Esophagus squamous epithelium (tissue), 5 donors: Measurements from ENCODE around the gene STAC3. TPM values are rescaled to one million over a fixed set of nuclear protein-coding genes. Genes with fewer than 3 reads are reported as not detected.

Source experiments
- DNase-seq: peaks from one replicate; lab custom pipeline; 2025; lab: John Stamatoyannopoulos, UW
- H3K27ac ChIP-seq, 4 donors: fragments of 200-600 bp; sonication (generic); one replicate each; pipeline ENCODE4 v1.5.1; 2016 to 2019; ENCODE audit warnings: mild to moderate bottlenecking in 1 of 4
- H3K27me3 ChIP-seq, 4 donors: fragments of 200-600 bp; sonication (generic); 1 replicate in 3 of 4; 2 replicates in 1 of 4; pipeline versions ENCODE4 v1.5.1 to v1.6.0; 2017 to 2021; ENCODE audit warnings: antibody characterized with exemption in 1 of 4
- H3K36me3 ChIP-seq, 3 donors: fragments of 200-600 bp; sonication (generic); one replicate each; pipeline ENCODE4 v1.5.1; 2016 to 2019
- H3K4me1 ChIP-seq, 3 donors: fragments of 200-600 bp; sonication (generic); one replicate each; pipeline ENCODE4 v1.5.1; 2017 to 2019
- H3K4me3 ChIP-seq, 4 donors: fragments of 200-600 bp; sonication (generic); 1 replicate in 3 of 4; 2 replicates in 1 of 4; pipeline ENCODE4 v1.5.1; 2016 to 2019; ENCODE audit warnings: mild to moderate bottlenecking in 2 of 4, moderate library complexity in 1 of 4
- H3K9me3 ChIP-seq, 3 donors: fragments of 200-600 bp; sonication (generic); one replicate each; pipeline ENCODE4 v1.5.1; 2016 to 2019
- CTCF ChIP-seq, 6 experiments: fragments of 450-650 bp in 4 of 6; fragments of 200-600 bp in 2 of 6; sonication (generic) in 2 of 6; IDR thresholded peaks; one replicate each; pipeline ENCODE4 v1.5.1; 2016 to 2019; ENCODE audit warnings: antibody characterized with exemption in 6 of 6, mild to moderate bottlenecking in 4 of 6, moderate library complexity in 4 of 6
- POLR2A ChIP-seq, 4 donors: fragments of 450-650 bp; IDR thresholded peaks; one replicate each; pipeline ENCODE4 v1.6.1; 2017; ENCODE audit warnings: antibody characterized with exemption in 4 of 4, mild to moderate bottlenecking in 4 of 4, moderate library complexity in 3 of 4
- WGBS, 2 donors: methylation state at CpG; one replicate each; pipeline ENCODE4 v1.1.5; 2018; 5-methylcytosine and 5-hydroxymethylcytosine counted together
- intact Hi-C: fragments of 100-400 bp; cut with DNase I; formaldehyde crosslinking; loops from one replicate; pipeline ENCODE4 v1.15.0; 2022
- total RNA-seq, 4 donors: library from RNA; depleted of rRNA; stranded (reverse); fragments of >200 nt; gene quantifications; one replicate each; pipeline ENCODE4 v1.1.0, GENCODE V29; 2016
- donor health status: DM: yes; HTN: yes; CAD: no.

STAC3 gene
- total RNA-seq, 4 donors from 2014 or later = 0.29 to 0.95 (median 0.47) TPM

GRCh38 chr12:57270966-57271470, 20.0 kb upstream of the STAC3 start:
- no peak overlapping the region for H3K4me3 ChIP-seq
- no peak overlapping the region for H3K27ac ChIP-seq
- H3K9me3 ChIP-seq = no peaks in the 10 kb centered on the region
- peaks cover 5 to 98% (median 13%) of the 10 kb centered on the region in 3 donors for H3K36me3 ChIP-seq
- intact Hi-C loops = no loop called here
- no peaks in the 10 kb centered on the region for H3K4me1 ChIP-seq
- TF ChIP-seq POLR2A (IDR thresholded peaks at IDR 0.05) (no peak), CTCF (IDR thresholded peaks at IDR 0.05) (no peak)
- DNase-seq = no peak
- WGBS, 2 donors = 90% methylated on average over 1 of the region's 1 CpG; no CpG with 5 or more reads in 1 of the 2 donors
- no peaks in the 10 kb centered on the region for H3K27me3 ChIP-seq

- TF ChIP-seq CTCF (IDR thresholded peaks at IDR 0.05) (no peak), POLR2A (IDR thresholded peaks at IDR 0.05) (no peak)
- DNase-seq = no peak
These were observed 17.3 kb upstream of the STAC3 start for GRCh38 chr12:57268264-57268663.

GRCh38 chr12:57266681-57267080, 15.7 kb upstream of the STAC3 start:
- no peak overlapping the region for H3K27ac ChIP-seq
- DNase-seq = no peak
- peaks cover 5 to 94% (median 13%) of the 10 kb centered on the region in 3 donors for H3K36me3 ChIP-seq
- H3K4me3 ChIP-seq = no peak overlapping the region
- no peaks in the 10 kb centered on the region for H3K27me3 ChIP-seq
- no peaks in the 10 kb centered on the region for H3K9me3 ChIP-seq
- no peaks in the 10 kb centered on the region for H3K4me1 ChIP-seq
- TF ChIP-seq POLR2A (IDR thresholded peaks at IDR 0.05) (no peak), CTCF (IDR thresholded peaks at IDR 0.05) (no peak)
- intact Hi-C loops = loop anchor here (5.0 kb wide), 1 partner anchor 186 kb away; no protein-coding TSS in a partner anchor

More at GRCh38 chr12:57268264-57268663, 17.3 kb upstream of the STAC3 start:
- Histone ChIP-seq H3K27ac (no peak overlapping the region), H3K27me3 (no peaks in the 10 kb centered on the region), H3K9me3 (no peaks in the 10 kb centered on the region), H3K4me3 (no peak overlapping the region), H3K36me3 (peaks cover 5 to 94% (median 13%) of the 10 kb centered on the region in 3 donors), H3K4me1 (no peaks in the 10 kb centered on the region)
- intact Hi-C loops = loop anchor here (5.0 kb wide), 1 partner anchor 184 kb away; no protein-coding TSS in a partner anchor
- WGBS, 2 donors = 73 to 88% methylated on average over 4 to 7 of the region's 7 CpGs

- no peaks in the 10 kb centered on the region for H3K4me1 ChIP-seq
- no peak overlapping the region for H3K27ac ChIP-seq
- H3K9me3 ChIP-seq = no peaks in the 10 kb centered on the region
- intact Hi-C loops = no loop called here
- no peaks in the 10 kb centered on the region for H3K27me3 ChIP-seq
- TF ChIP-seq POLR2A (IDR thresholded peaks at IDR 0.05) (no peak), CTCF (IDR thresholded peaks at IDR 0.05) (no peak)
- H3K36me3 ChIP-seq = peaks cover 6 to 94% (median 11%) of the 10 kb centered on the region in 3 donors
- no peak overlapping the region for H3K4me3 ChIP-seq
- no peak for DNase-seq
- 86 to 100% methylated on average over 2 of the region's 2 CpGs for WGBS, 2 donors
These were observed 12.1 kb upstream of the STAC3 start for GRCh38 chr12:57263096-57263495.

GRCh38 chr12:57262126-57262822, 11.3 kb upstream of the STAC3 start:
- no peak overlapping the region for H3K27ac ChIP-seq
- DNase-seq = no peak

More at GRCh38 chr12:57262126-57262822, 11.3 kb upstream of the STAC3 start:
- H3K4me1 ChIP-seq = no peaks in the 10 kb centered on the region
- TF ChIP-seq POLR2A (IDR thresholded peaks at IDR 0.05) = no peak
- TF ChIP-seq CTCF (IDR thresholded peaks at IDR 0.05) = no peak
- H3K27me3 ChIP-seq = no peaks in the 10 kb centered on the region
- no peak overlapping the region for H3K4me3 ChIP-seq
- intact Hi-C loops = no loop called here
- H3K9me3 ChIP-seq = no peaks in the 10 kb centered on the region
- peaks cover 4 to 94% (median 11%) of the 10 kb centered on the region in 3 donors for H3K36me3 ChIP-seq
- WGBS, 2 donors = 83 to 85% methylated on average over 3 of the region's 3 CpGs
